Smooth muscle cell (in vitro differentiated cells): ENCODE data around the gene ASPG. TPM values are rescaled to one million over a fixed set of nuclear protein-coding genes. Genes with fewer than 3 reads are reported as not detected.

ENCODE experiments used
- DNase-seq: peaks from one replicate; lab custom pipeline; 2025; ENCODE audit not compliant: unreplicated experiment; lab: John Stamatoyannopoulos, UW
- H2AFZ ChIP-seq: fragments of 200-600 bp; sonication (generic); 2 replicates; pipeline ENCODE4 v1.6.0; 2016; ENCODE audit warnings: antibody characterized with exemption, low read depth, mild to moderate bottlenecking
- H3F3A ChIP-seq: fragments of 200-600 bp; sonication (generic); 2 replicates; pipeline ENCODE4 v1.6.0; 2017; ENCODE audit warnings: antibody characterized with exemption, low read depth
- H3K27ac ChIP-seq: fragments of 200-600 bp; sonication (generic); 2 replicates; pipeline ENCODE4 v1.5.1; 2016; ENCODE audit warnings: low read depth, mild to moderate bottlenecking
- H3K27me3 ChIP-seq: fragments of 200-600 bp; sonication (generic); 2 replicates; pipeline ENCODE4 v1.6.1; 2016; ENCODE audit warnings: low read depth, mild to moderate bottlenecking
- H3K36me3 ChIP-seq: fragments of 200-600 bp; sonication (generic); 2 replicates; pipeline ENCODE4 v1.5.1; 2016; ENCODE audit warnings: low read depth
- H3K4me1 ChIP-seq: fragments of 200-600 bp; sonication (generic); 2 replicates; pipeline ENCODE4 v1.5.1; 2016; ENCODE audit warnings: low read depth
- H3K4me2 ChIP-seq: fragments of 200-600 bp; sonication (generic); 2 replicates; pipeline ENCODE4 v1.6.0; 2016; ENCODE audit warnings: mild to moderate bottlenecking
- H3K4me3 ChIP-seq: fragments of 200-600 bp; sonication (generic); 2 replicates; pipeline ENCODE4 v1.5.1; 2016; ENCODE audit warnings: mild to moderate bottlenecking
- H3K79me2 ChIP-seq: fragments of 200-600 bp; sonication (generic); 2 replicates; pipeline ENCODE4 v1.6.0; 2016; ENCODE audit warnings: low read depth, mild to moderate bottlenecking
- H3K9ac ChIP-seq: fragments of 200-600 bp; sonication (generic); 2 replicates; pipeline ENCODE4 v1.6.0; 2016; ENCODE audit warnings: low read depth
- H3K9me3 ChIP-seq: fragments of 200-600 bp; sonication (generic); replicated peaks from 2 replicates; pipeline ENCODE4 v1.5.1; 2016; ENCODE audit warnings: low read depth
- H4K20me1 ChIP-seq: fragments of 200-600 bp; sonication (generic); 2 replicates; pipeline ENCODE4 v1.6.0; 2016; ENCODE audit warnings: low read depth
- CTCF ChIP-seq: fragments of 200-600 bp; sonication (generic); IDR thresholded peaks from 2 replicates; pipeline ENCODE4 v1.5.1; 2017; ENCODE audit warnings: borderline replicate concordance, mild to moderate bottlenecking, antibody characterized with exemption; ENCODE audit not compliant: insufficient read depth, poor library complexity, severe bottlenecking
- WGBS: methylation state at CpG from one replicate; pipeline ENCODE4 v1.1.7; 2016; ENCODE audit warnings: low lambda C conversion rate; 5-methylcytosine and 5-hydroxymethylcytosine counted together
- polyA plus RNA-seq: library from polyadenylated mRNA; unstranded; fragments of >200 nt; fragmentation: Nextera tagmentation; extraction: Ambion mirVana; gene quantifications from 2 replicates; pipeline ENCODE4 v1.2.1, GENCODE V29; 2016
- total RNA-seq: library from RNA; depleted of rRNA; stranded (reverse); fragments of >200 nt; gene quantifications from 2 replicates; pipeline ENCODE4 v1.2.3, GENCODE V29; 2014

ASPG gene
- total and polyA plus RNA-seq, 2 experiments from 2014 or later, result 0.18 to 1.2 TPM

GRCh38 chr14:104154246-104154645 lies 68.7 kb downstream of the ASPG start:
- Histone ChIP-seq H4K20me1 (no peaks in the 10 kb centered on the region), H3K27ac (no peak overlapping the region), H3F3A (no peaks in the 10 kb centered on the region), H3K4me3 (no peak overlapping the region), H3K4me1 (peaks cover 14% of the 10 kb centered on the region), H3K9ac (no peak overlapping the region), H3K4me2 (no peak overlapping the region), H3K9me3 (no peaks in the 10 kb centered on the region), H3K27me3 (no peaks in the 10 kb centered on the region), H3K79me2 (peaks cover 4% of the 10 kb centered on the region), H3K36me3 (no peaks in the 10 kb centered on the region), H2AFZ (no peak overlapping the region)
- 91% methylated on average over 15 of the region's 15 CpGs for WGBS
- no peak for DNase-seq
- no peak for TF ChIP-seq CTCF

GRCh38 chr14:104155513-104155912 lies 70.0 kb downstream of the ASPG start:
- Histone ChIP-seq H3K79me2 (peaks cover 2% of the 10 kb centered on the region), H3K9me3 (no peaks in the 10 kb centered on the region), H3K9ac (no peak overlapping the region), H4K20me1 (no peaks in the 10 kb centered on the region), H3K4me2 (no peak overlapping the region), H3K4me3 (no peak overlapping the region), H2AFZ (no peak overlapping the region), H3K36me3 (no peaks in the 10 kb centered on the region), H3F3A (no peaks in the 10 kb centered on the region), H3K27ac (no peak overlapping the region), H3K27me3 (no peaks in the 10 kb centered on the region), H3K4me1 (peaks cover 4% of the 10 kb centered on the region)
- TF ChIP-seq CTCF, result no peak
- WGBS, result 93% methylated on average over 18 of the region's 29 CpGs
- no peak for DNase-seq

- H3K4me1 ChIP-seq, result no peaks in the 10 kb centered on the region
- DNase-seq, result no peak
- 91% methylated on average over 5 of the region's 5 CpGs for WGBS
- no peaks in the 10 kb centered on the region for H3K27me3 ChIP-seq
- no peak for TF ChIP-seq CTCF
- H3F3A ChIP-seq, result no peaks in the 10 kb centered on the region
- no peaks in the 10 kb centered on the region for H4K20me1 ChIP-seq
- H3K9ac ChIP-seq, result no peak overlapping the region
- no peak overlapping the region for H3K4me2 ChIP-seq
- no peak overlapping the region for H3K27ac ChIP-seq
- H3K9me3 ChIP-seq, result no peaks in the 10 kb centered on the region
- no peaks in the 10 kb centered on the region for H3K36me3 ChIP-seq
- no peaks in the 10 kb centered on the region for H3K79me2 ChIP-seq
- H3K4me3 ChIP-seq, result no peak overlapping the region
- H2AFZ ChIP-seq, result no peak overlapping the region
Observed at GRCh38 chr14:104156142-104156541, 70.6 kb downstream of the ASPG start.

GRCh38 chr14:104157016-104157928 lies 71.8 kb downstream of the ASPG start:
- H3K4me2 ChIP-seq, result no peak overlapping the region
- no peak for DNase-seq
- no peaks in the 10 kb centered on the region for H3K79me2 ChIP-seq
- no peaks in the 10 kb centered on the region for H3K27me3 ChIP-seq
- TF ChIP-seq CTCF, result no peak
- H3K27ac ChIP-seq, result no peak overlapping the region
- H3K9ac ChIP-seq, result no peak overlapping the region
- H3F3A ChIP-seq, result no peaks in the 10 kb centered on the region
- WGBS, result 90% methylated on average over 42 of the region's 42 CpGs
- H3K36me3 ChIP-seq, result no peaks in the 10 kb centered on the region
- no peaks in the 10 kb centered on the region for H3K9me3 ChIP-seq
- peaks cover 2% of the 10 kb centered on the region for H4K20me1 ChIP-seq
- H2AFZ ChIP-seq, result no peak overlapping the region
- no peak overlapping the region for H3K4me3 ChIP-seq
- no peaks in the 10 kb centered on the region for H3K4me1 ChIP-seq
